HCT116 (cell line): ENCODE results near the gene ART1. TPM values are rescaled to one million over a fixed set of nuclear protein-coding genes. Genes with fewer than 3 reads are reported as not detected.

Source experiments
- ATAC-seq: fragments of 200-7000 bp; cut with Tn5 transposase; 2 replicates; pipeline ENCODE4 v1.9.1; 2020; ENCODE audit warnings: mild to moderate bottlenecking, moderate library complexity
- BruUV-seq: library from RNA; stranded (reverse); fragments of 400-500 nt; replicated peaks from 2 replicates; lab custom pipeline; 2021; lab: Mats Ljungman, UMichigan
- CTCF ChIA-PET: fragments of 300-600 bp; sonication (Branson Sonifier 250); formaldehyde crosslinking; loops from one replicate; lab custom pipeline; 2021; ENCODE audit warnings: antibody characterized with exemption; lab: Charles Lee
- POLR2A ChIA-PET: fragments of 300-600, 350-600 bp; sonication (Branson Sonifier 250); formaldehyde crosslinking; loops from one replicate; lab custom pipeline; 2021; ENCODE audit warnings: antibody characterized with exemption; lab: Charles Lee
- RAD21 ChIA-PET, 2 experiments: fragments of 300-600 bp; sonication (Branson Sonifier 250); formaldehyde crosslinking; loops; one replicate each; lab custom pipeline; 2023; ENCODE audit warnings: low total read pairs in 2 of 2; ENCODE audit not compliant: uncharacterized antibody in 2 of 2, unreplicated experiment in 2 of 2, low non-redundant PET in 1 of 2; lab: Charles Lee
- DNase-seq: peaks from one replicate; pipeline ENCODE4 v3.0.0-alpha.2; 2010; ENCODE audit warnings: low read depth, low spot score
- H2AFZ ChIP-seq: fragments of 200-600 bp; shearing (Covaris generic), sonication (generic); 2 replicates; pipeline ENCODE4 v1.6.1; 2017; ENCODE audit warnings: low read depth, mixed run types, mixed read lengths, antibody characterized with exemption, low read length; ENCODE audit not compliant: poor library complexity, severe bottlenecking
- H3K27ac ChIP-seq: 2 replicates; pipeline ENCODE4 v1.5.1; 2012; ENCODE audit warnings: low read depth, low read length
- H3K27me3 ChIP-seq: fragments of 200-600 bp; sonication (generic); 2 replicates; pipeline ENCODE4 v1.6.1; 2016; ENCODE audit warnings: mixed run types, low read length, mixed read lengths; ENCODE audit not compliant: insufficient read depth
- H3K36me3 ChIP-seq, 2 experiments: fragments of 200-500 bp in 1 of 2; fragments of 200-600 bp in 1 of 2; sonication (Bioruptor generic) in 1 of 2; sonication (generic) in 1 of 2; 2 replicates each; pipeline versions ENCODE4 v1.5.1 to v1.6.1; 2014 to 2016; ENCODE audit warnings: low read length in 2 of 2, inconsistent platforms in 1 of 2, mixed read lengths in 1 of 2, mixed run types in 1 of 2; ENCODE audit not compliant: insufficient read depth in 2 of 2, control insufficient read depth in 1 of 2
- H3K4me1 ChIP-seq, 2 experiments: fragments of 200-600 bp in 1 of 2; sonication (generic) in 1 of 2; 2 replicates each; pipeline versions ENCODE4 v1.5.1 to v1.6.1; 2012 to 2017; ENCODE audit warnings: low read length in 2 of 2, inconsistent platforms in 1 of 2, mild to moderate bottlenecking in 1 of 2, mixed read lengths in 1 of 2, mixed run types in 1 of 2, moderate library complexity in 1 of 2; ENCODE audit not compliant: insufficient read depth in 2 of 2, control insufficient read depth in 1 of 2
- H3K4me2 ChIP-seq: fragments of 200-600 bp; sonication (generic); 2 replicates; pipeline ENCODE4 v1.6.1; 2017; ENCODE audit warnings: mixed run types, low read length, mixed read lengths
- H3K4me3 ChIP-seq, 2 experiments: fragments of 200-600 bp in 1 of 2; sonication (generic) in 1 of 2; replicated peaks in 1 of 2; 2 replicates each; pipeline ENCODE4 v1.5.1; 2011 to 2016; ENCODE audit warnings: low read length in 2 of 2, control low read depth in 1 of 2, low read depth in 1 of 2, mild to moderate bottlenecking in 1 of 2, mixed read lengths in 1 of 2, mixed run types in 1 of 2
- H3K79me2 ChIP-seq: fragments of 200-600 bp; sonication (generic); 2 replicates; pipeline ENCODE4 v1.6.1; 2017; ENCODE audit warnings: mild to moderate bottlenecking, mixed run types, low read length, moderate library complexity, mixed read lengths; ENCODE audit not compliant: insufficient read depth
- H3K9ac ChIP-seq: fragments of 200-600 bp; sonication (generic); 2 replicates; pipeline ENCODE4 v1.6.1; 2016; ENCODE audit warnings: low read length, mixed read lengths
- H3K9me2 ChIP-seq: fragments of 200-600 bp; sonication (generic), shearing (Covaris generic); 2 replicates; pipeline ENCODE4 v1.6.1; 2017; ENCODE audit warnings: mixed run types, mild to moderate bottlenecking, moderate library complexity; ENCODE audit not compliant: insufficient read depth
- H3K9me3 ChIP-seq, 2 experiments: fragments of 200-500 bp in 1 of 2; fragments of 200-600 bp in 1 of 2; sonication (Bioruptor generic) in 1 of 2; sonication (generic) in 1 of 2; 2 replicates each; pipeline ENCODE4 v1.6.1; 2014 to 2017; ENCODE audit warnings: low read length in 2 of 2, mixed read lengths in 2 of 2, inconsistent platforms in 1 of 2, low read depth in 1 of 2, mild to moderate bottlenecking in 1 of 2, mixed run types in 1 of 2, moderate library complexity in 1 of 2; ENCODE audit not compliant: control insufficient read depth in 1 of 2, insufficient read depth in 1 of 2
- H4K20me1 ChIP-seq: fragments of 200-600 bp; sonication (generic), shearing (Covaris generic); 2 replicates; pipeline ENCODE4 v1.6.1; 2017; ENCODE audit warnings: mixed run types, mild to moderate bottlenecking, moderate library complexity; ENCODE audit not compliant: insufficient read depth
- ELF1 ChIP-seq: IDR thresholded peaks from 2 replicates; pipeline ENCODE4 v1.6.1; 2012; ENCODE audit warnings: low read depth, borderline replicate concordance
- EZH2 ChIP-seq: fragments of 200-600 bp; sonication (generic); IDR thresholded peaks from 2 replicates; pipeline ENCODE4 v1.6.1; 2017; ENCODE audit warnings: antibody characterized with exemption, mixed run types
- EZH2phosphoT487 ChIP-seq: fragments of 200-600 bp; IDR thresholded peaks from 2 replicates; pipeline ENCODE4 v1.6.1; 2018; ENCODE audit warnings: antibody characterized with exemption, borderline replicate concordance
- FOSL1 ChIP-seq: IDR thresholded peaks from 2 replicates; pipeline ENCODE4 v1.6.1; 2012; ENCODE audit warnings: low read depth
- RAD21 ChIP-seq: IDR thresholded peaks from 2 replicates; pipeline ENCODE4 v1.6.1; 2012; ENCODE audit warnings: low read depth, mild to moderate bottlenecking
- SIN3A ChIP-seq: IDR thresholded peaks from 2 replicates; pipeline ENCODE4 v1.6.1; 2012; ENCODE audit warnings: low read depth
- SP1 ChIP-seq: IDR thresholded peaks from 2 replicates; pipeline ENCODE4 v1.6.1; 2012; ENCODE audit warnings: low read depth
- TCF7L2 ChIP-seq: IDR thresholded peaks from 2 replicates; pipeline ENCODE4 v1.7.0; 2011; ENCODE audit warnings: borderline replicate concordance, inconsistent platforms; ENCODE audit not compliant: insufficient read depth, insufficient read length; ENCODE audit errors: extremely low read depth
- ZFX ChIP-seq: fragments of 450-650 bp; IDR thresholded peaks from 2 replicates; pipeline ENCODE4 v1.6.1; 2017
- intact Hi-C: fragments of 100-400 bp; cut with micrococcal nuclease; formaldehyde crosslinking; loops from 2 replicates; pipeline ENCODE4 v1.10.0; 2022
- total RNA-seq: library from RNA; stranded (reverse); gene quantifications from one replicate; pipeline ENCODE4 v1.2.1, GENCODE V29; 2021; ENCODE audit not compliant: unreplicated experiment
- TF ChIP-seq, protein P1 (sequence below): IDR thresholded peaks from 2 replicates; pipeline ENCODE4 v1.6.1; 2012; ENCODE audit warnings: low read depth
- TF ChIP-seq, protein P2 (sequence below): IDR thresholded peaks from 2 replicates; pipeline ENCODE4 v1.6.1; 2011; ENCODE audit warnings: mild to moderate bottlenecking, low read length, moderate library complexity; ENCODE audit not compliant: insufficient replicate concordance; ENCODE audit errors: extremely low read depth
- TF ChIP-seq, protein P3 (sequence below), 3 experiments: fragments of 200-600 bp in 1 of 3; sonication (generic) in 1 of 3; IDR thresholded peaks in 2 of 3; conservative IDR thresholded peaks in 1 of 3; 2 replicates each; pipeline ENCODE4 v1.5.1; 2012 to 2017; ENCODE audit warnings: low read depth in 2 of 3, low read length in 2 of 3, antibody characterized with exemption in 1 of 3, borderline replicate concordance in 1 of 3, control low read depth in 1 of 3, mild to moderate bottlenecking in 1 of 3, mixed read lengths in 1 of 3, mixed run types in 1 of 3, moderate library complexity in 1 of 3; ENCODE audit not compliant: insufficient read depth in 1 of 3
- TF ChIP-seq, protein P4 (sequence below): IDR thresholded peaks from 2 replicates; pipeline ENCODE4 v1.6.1; 2012

The ART1 gene
- total RNA-seq, 1 experiment from 2014 or later: not detected

DNA sequence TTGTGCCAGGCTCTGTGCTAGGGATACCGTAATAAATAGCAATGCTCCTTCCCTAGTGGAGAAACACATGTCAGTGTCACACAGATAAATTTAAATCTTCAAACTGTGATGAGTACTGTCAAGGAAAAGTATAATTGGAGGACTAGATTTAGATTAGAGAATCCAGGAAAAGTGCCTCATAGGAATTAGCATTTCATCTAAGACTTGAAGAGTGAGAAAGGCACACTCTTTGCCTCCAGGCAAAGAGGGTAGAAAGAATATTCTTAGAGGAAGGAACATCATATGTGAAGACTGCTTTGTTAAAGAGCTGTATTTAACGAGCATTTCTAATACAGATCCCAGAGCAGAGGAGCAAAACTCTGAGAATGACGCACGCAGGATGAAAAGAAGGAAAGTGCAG, 34.1 kb upstream of the ART1 start:
- POLR2A ChIA-PET: no interaction called here
- Histone ChIP-seq H4K20me1 (no peaks in the 10 kb centered on the region), H3K4me3 (no peak overlapping the region), H2AFZ (no peak overlapping the region), H3K27ac (no peak overlapping the region), H3K9me2 (no peaks in the 10 kb centered on the region), H3K79me2 (no peaks in the 10 kb centered on the region), H3K9me3 (0 out of 4 replicates have a peak, but pooled peaks cover 0 to 3% of the 10 kb centered on the region in 2 experiments), H3K9ac (no peak overlapping the region), H3K27me3 (no peaks in the 10 kb centered on the region), H3K36me3 (no peaks in the 10 kb centered on the region), H3K4me1 (peaks cover 0 to 1% of the 10 kb centered on the region in 2 experiments; a peak in 1 of 4 replicates), H3K4me2 (no peak overlapping the region)
- TF ChIP-seq EZH2 (no peak), ELF1 (no peak), FOSL1 (no peak), TCF7L2 (no peak), EZH2phosphoT487 (no peak), RAD21 (no peak), SIN3A (no peak), ZFX (no peak), SP1 (no peak)
- TF ChIP-seq, protein P1, sequence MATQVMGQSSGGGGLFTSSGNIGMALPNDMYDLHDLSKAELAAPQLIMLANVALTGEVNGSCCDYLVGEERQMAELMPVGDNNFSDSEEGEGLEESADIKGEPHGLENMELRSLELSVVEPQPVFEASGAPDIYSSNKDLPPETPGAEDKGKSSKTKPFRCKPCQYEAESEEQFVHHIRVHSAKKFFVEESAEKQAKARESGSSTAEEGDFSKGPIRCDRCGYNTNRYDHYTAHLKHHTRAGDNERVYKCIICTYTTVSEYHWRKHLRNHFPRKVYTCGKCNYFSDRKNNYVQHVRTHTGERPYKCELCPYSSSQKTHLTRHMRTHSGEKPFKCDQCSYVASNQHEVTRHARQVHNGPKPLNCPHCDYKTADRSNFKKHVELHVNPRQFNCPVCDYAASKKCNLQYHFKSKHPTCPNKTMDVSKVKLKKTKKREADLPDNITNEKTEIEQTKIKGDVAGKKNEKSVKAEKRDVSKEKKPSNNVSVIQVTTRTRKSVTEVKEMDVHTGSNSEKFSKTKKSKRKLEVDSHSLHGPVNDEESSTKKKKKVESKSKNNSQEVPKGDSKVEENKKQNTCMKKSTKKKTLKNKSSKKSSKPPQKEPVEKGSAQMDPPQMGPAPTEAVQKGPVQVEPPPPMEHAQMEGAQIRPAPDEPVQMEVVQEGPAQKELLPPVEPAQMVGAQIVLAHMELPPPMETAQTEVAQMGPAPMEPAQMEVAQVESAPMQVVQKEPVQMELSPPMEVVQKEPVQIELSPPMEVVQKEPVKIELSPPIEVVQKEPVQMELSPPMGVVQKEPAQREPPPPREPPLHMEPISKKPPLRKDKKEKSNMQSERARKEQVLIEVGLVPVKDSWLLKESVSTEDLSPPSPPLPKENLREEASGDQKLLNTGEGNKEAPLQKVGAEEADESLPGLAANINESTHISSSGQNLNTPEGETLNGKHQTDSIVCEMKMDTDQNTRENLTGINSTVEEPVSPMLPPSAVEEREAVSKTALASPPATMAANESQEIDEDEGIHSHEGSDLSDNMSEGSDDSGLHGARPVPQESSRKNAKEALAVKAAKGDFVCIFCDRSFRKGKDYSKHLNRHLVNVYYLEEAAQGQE: no peak
- TF ChIP-seq, protein P2, sequence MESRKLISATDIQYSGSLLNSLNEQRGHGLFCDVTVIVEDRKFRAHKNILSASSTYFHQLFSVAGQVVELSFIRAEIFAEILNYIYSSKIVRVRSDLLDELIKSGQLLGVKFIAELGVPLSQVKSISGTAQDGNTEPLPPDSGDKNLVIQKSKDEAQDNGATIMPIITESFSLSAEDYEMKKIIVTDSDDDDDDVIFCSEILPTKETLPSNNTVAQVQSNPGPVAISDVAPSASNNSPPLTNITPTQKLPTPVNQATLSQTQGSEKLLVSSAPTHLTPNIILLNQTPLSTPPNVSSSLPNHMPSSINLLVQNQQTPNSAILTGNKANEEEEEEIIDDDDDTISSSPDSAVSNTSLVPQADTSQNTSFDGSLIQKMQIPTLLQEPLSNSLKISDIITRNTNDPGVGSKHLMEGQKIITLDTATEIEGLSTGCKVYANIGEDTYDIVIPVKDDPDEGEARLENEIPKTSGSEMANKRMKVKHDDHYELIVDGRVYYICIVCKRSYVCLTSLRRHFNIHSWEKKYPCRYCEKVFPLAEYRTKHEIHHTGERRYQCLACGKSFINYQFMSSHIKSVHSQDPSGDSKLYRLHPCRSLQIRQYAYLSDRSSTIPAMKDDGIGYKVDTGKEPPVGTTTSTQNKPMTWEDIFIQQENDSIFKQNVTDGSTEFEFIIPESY: no peak
- TF ChIP-seq, protein P3, sequence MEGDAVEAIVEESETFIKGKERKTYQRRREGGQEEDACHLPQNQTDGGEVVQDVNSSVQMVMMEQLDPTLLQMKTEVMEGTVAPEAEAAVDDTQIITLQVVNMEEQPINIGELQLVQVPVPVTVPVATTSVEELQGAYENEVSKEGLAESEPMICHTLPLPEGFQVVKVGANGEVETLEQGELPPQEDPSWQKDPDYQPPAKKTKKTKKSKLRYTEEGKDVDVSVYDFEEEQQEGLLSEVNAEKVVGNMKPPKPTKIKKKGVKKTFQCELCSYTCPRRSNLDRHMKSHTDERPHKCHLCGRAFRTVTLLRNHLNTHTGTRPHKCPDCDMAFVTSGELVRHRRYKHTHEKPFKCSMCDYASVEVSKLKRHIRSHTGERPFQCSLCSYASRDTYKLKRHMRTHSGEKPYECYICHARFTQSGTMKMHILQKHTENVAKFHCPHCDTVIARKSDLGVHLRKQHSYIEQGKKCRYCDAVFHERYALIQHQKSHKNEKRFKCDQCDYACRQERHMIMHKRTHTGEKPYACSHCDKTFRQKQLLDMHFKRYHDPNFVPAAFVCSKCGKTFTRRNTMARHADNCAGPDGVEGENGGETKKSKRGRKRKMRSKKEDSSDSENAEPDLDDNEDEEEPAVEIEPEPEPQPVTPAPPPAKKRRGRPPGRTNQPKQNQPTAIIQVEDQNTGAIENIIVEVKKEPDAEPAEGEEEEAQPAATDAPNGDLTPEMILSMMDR (IDR thresholded peaks at IDR 0.05 in 2 of 3, conservative IDR thresholded peaks at IDR 0.05 in 1 of 3; ENCODE audit: borderline replicate concordance in 1 of 3, insufficient read depth in 1 of 3, low read depth in 2 of 3, low read length in 2 of 3): no peak
- TF ChIP-seq, protein P4, sequence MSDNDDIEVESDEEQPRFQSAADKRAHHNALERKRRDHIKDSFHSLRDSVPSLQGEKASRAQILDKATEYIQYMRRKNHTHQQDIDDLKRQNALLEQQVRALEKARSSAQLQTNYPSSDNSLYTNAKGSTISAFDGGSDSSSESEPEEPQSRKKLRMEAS: no peak
- no TSS peak for BruUV-seq
- intact Hi-C loops: no loop called here
- RAD21 ChIA-PET: no interaction called here
- ATAC-seq (no peak), DNase-seq (no peak)
- CTCF ChIA-PET: interaction anchor here (0.7 to 1.5 kb wide), 2 partner anchors 137 to 198 kb away, joined by 3 to 6 read pairs; partner anchors contain the start of gene PGAP2
